Measurements from ENCODE around the gene SPINK13.
"Not testable (repeated sequence)": the region's sequence is repeated elsewhere in the genome, so short reads cannot be mapped to it uniquely, and the experiment has no call there.

The SPINK13 gene

GRCh38 chr5:148268566-148268965, at the start of gene SPINK13:
TSS of gene SPINK13 (plus strand) at chr5:148268794. CDS start at chr5:148270073, 1,279 bp downstream.
- DNase-seq: no peak

DNA sequence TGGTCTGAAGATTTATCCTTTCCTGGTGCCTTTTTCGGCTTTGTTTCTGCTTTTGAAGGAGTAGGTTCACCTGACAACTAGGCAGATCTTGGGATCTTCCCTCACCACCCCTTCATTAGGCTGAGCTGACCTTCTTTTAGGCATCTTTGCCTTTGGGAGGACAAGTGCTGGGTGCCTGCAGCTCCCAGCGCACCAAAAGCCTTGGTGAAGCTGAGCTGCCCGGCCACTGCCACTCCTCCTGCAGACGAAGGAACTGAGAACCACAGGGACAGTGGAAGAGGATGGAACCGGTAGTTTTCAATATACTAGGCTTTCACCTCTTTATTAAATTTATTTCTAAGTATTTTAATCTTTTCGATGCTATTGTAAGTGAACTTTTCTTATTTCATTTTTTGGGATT, 47.1 kb upstream of the SPINK13 start:
- DNase-seq: no peak

GRCh38 chr5:148224117-148224742, 44.4 kb upstream of the SPINK13 start:
- DNase-seq: no peak

DNA sequence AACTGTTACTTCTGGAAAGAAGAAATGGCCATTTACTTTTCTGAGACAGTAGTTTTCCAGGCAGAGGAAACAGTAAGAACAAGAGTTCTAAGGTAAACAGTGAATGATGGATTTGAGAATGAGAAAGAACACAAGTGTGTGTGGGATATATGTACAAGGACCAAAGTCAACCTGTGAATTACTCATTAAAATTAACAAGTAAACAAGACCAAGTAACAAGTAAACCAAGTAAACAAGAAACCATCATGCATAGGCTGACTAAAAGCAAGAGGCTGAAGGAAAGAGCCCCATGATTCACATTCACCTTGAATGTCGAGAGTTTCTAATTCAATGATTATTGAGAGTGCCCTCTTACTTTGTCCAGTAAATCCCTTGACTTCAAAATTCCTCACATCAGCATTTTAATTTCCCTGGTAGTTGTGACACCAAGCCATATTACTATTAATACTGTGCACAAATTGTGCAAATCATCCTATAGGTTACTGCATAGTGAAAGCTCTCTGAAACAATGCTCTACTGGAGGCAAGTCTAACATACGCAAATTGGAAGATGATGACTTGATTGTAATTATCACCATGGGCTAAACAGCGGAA, 40.1 kb upstream of the SPINK13 start:
- DNase-seq: no peak

- no peak for DNase-seq
Measured at GRCh38 chr5:148229840-148230239, 38.8 kb upstream of the SPINK13 start.

- DNase-seq: no peak
Measured at GRCh38 chr5:148230240-148230639, 38.4 kb upstream of the SPINK13 start.

GRCh38 chr5:148237785-148238417, 30.7 kb upstream of the SPINK13 start:
- DNase-seq: no peak

GRCh38 chr5:148238418-148238794, 30.2 kb upstream of the SPINK13 start, which contains the start of gene MARCOL:
TSS of gene MARCOL (plus strand) at chr5:148238525. CDS start at chr5:148238598, 73 bp downstream.
- no peak for DNase-seq

GRCh38 chr5:148248894-148249293, 19.7 kb upstream of the SPINK13 start:
- no peak for DNase-seq

- DNase-seq: no peak
Measured at GRCh38 chr5:148255456-148255855, 13.1 kb upstream of the SPINK13 start.

- DNase-seq: no peak
Measured at GRCh38 chr5:148259288-148259687, 9.3 kb upstream of the SPINK13 start.

DNA sequence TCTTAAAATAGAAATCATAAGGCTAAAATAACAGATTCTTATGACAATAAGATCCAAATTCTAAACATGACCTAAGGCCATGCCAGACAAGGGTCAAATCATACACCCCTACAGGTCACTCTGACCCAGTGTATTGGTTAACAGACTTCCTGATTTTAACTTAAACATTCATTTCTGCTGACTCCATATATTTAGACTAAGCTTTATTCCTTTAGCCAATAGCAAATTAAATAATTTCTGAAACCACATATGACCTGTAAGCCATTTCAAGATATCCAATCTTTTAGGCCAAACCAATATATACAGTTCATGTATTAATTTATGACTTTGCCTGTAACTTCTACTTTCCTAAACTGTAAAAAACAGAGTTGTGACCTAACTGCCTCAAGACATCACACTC, 7.4 kb upstream of the SPINK13 start:
- no peak for DNase-seq

GRCh38 chr5:148267962-148268361, 632 bp upstream of the SPINK13 start:
- no peak for DNase-seq

GRCh38 chr5:148275129-148275528, 6.5 kb downstream of the SPINK13 start:
- not testable (repeated sequence) for DNase-seq

DNA sequence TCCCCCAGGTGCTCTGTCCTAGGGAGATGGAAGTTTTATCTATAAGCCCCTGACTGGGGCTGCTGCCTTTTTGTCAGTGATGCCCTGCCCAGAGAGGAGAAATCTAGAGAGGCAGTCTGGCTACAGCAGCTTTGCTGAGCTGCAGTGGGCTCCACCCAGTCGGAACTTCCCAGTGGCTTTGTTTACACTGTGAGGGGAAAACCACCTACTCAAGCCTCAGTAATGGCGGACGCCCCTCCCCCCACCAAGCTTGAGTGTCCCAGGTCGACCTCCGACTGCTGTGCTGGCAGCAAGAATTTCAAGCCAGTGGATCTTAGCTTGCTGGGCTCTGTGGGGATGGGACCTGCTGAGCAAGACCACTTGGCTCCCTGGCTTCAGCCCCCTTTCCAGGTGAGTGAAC, 12.3 kb downstream of the SPINK13 start:
- DNase-seq: not testable (repeated sequence)

DNA sequence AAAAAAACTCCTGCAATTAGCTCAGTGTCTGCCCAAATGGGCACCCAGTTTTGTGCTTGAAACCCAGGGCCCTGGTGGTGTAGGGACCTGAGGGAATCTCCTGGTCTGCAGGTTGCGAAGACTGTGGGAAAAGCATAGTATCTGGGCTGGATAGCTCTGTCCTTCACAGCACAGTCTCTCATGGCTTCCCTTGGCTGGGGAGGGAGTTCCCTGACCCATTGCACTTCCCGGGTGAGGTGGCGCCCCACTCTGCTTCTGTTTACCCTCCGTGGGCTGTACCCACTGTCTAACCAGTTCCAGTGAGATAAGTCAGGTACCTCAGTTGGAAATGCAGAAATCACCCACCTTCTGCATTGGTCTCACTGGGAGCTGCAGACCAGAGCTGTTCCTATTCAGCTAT, 12.7 kb downstream of the SPINK13 start:
- DNase-seq: not testable (repeated sequence)

DNA sequence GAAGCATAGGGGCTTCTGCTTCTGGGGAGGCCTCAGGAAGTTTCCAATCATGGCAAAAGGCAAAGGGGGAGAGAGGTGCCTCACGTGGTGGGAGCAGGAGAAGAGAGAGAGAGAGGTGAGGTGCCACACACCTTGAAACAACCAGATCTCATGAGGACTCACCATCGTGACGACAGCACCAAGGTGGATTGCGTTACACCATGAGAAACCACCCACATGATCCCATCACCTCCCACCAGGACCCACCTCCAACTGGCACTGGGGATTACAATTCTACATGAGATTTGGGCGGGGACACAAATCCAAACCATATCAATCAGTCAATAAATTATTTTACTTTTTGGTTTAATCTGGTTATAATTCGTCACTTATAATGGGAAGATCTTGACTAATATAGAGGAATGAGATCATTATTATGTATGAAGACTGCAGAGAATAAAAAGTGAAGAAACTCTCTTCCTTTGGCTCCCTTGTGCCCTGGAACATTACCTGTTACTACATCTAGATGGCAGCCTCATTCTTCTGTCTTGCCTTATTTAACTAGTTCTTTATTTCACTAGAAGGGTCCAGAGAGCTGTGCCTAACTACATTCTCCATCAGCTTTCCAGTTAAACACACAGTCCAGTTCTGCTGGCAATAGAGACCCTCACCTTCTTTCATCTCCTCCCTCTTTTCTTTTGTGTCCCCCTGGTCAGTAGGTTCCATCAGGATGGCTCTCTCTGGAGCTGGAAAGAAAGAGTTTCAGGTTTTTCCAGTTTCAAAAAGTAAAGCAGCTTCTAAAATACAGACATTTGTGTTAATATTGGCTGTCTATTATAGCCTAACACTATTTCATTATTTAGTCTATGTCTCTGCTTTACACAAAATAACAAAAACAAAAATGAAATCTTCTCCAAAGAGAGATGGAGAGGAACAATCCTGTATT, 21.9 kb downstream of the SPINK13 start:
- DNase-seq: no peak

DNA sequence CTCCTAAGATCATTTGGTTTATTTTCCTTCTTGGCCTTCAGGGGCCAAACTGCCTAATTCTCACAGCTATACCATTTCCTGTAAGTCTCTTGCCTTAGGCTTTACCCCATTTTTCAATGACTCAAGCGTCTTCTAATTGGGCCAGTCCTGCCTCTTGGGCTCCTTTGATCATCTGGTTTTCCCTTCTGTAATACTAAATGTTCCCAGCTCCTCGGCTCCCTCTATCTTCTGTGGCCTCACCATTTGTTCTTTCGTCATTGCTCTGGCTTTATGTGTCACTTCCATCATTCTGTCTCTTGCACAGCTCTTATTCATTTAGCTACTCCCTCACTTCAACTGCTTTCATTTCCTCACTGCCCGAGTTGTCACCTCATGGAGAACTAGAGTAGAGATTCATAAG, 29.1 kb downstream of the SPINK13 start:
- DNase-seq: no peak

DNA sequence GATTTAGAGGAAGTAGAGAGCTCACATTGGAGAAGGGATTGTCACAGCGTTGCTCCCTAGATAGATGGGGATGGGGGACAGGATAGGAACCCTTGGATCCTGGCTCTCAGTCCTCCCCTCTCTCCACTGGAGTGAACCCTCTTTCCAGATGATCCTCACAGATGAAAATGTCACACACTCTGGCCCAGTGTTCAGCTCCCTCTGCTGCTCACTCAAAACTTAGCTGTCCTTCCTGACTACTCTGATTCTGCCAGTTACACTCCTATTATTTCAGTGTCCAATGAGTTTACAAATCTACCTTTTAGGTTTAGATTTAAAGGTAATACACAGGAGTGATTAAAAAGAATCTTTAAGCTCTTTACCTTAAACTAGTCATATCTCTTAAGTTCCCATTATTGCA, 37.9 kb downstream of the SPINK13 start:
- DNase-seq: no peak

DNA sequence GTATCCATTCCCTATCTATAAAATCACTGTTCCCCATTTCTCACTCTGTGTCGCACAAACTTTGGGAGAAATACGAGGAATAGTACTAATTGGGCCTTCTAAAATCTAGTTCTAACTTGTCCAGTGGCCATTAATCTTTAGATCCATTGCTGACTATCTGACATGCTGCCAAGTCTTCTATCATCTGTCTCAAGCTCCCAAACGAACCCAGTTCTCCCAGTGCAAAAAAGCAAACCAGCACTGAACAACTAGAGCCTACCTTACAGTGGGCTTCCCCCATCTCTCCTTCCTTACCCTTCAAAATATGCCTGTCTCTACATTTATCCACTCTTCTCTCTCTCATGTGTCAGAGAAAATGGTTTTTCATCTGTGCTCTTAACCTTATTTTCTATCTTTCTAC, 40.4 kb downstream of the SPINK13 start:
- no peak for DNase-seq

DNA sequence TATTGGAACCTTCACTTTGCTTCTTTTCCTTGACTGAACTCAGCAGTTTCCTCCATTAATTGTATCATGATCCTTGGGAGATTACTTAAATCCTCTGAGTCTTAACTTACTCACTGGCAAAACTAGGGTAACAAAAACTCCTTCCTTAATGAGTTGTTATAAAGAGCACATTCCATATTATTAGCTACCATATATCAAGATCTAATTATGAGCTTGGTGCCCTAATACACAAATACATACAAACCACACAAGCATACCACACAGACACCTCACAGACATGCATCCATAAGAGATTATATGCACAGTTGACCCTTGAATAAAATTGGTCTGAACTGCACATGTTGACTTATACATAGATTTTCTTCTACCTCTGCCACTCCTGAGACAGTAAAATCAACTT, 41.2 kb downstream of the SPINK13 start:
- no peak for DNase-seq

- no peak for DNase-seq
Measured at GRCh38 chr5:148311484-148311883, 42.9 kb downstream of the SPINK13 start.

- DNase-seq: no peak
Measured at GRCh38 chr5:148312153-148312552, 43.6 kb downstream of the SPINK13 start, which contains the start of gene SPINK7. TSS of gene SPINK7 (plus strand) at chr5:148312423. CDS start at chr5:148312484, 61 bp downstream.
